K562 (cell line): ENCODE measurements around the gene TMEM207. TPM values are rescaled to one million over a fixed set of nuclear protein-coding genes. Genes with fewer than 3 reads are reported as not detected.

Experiments used
- ATAC-seq: fragments of 200-7000 bp; cut with Tn5 transposase; 3 replicates; pipeline ENCODE4 v1.9.1; 2020; ENCODE audit warnings: moderate library complexity
- BruUV-seq: library from RNA; stranded (reverse); fragments of 400-500 nt; replicated peaks from 2 replicates; lab custom pipeline; 2021; lab: Mats Ljungman, UMichigan
- CTCF ChIA-PET: fragments of 300-600 bp; formaldehyde crosslinking; extraction: SDS; loops from one replicate; lab custom pipeline; 2021; ENCODE audit warnings: low intra/inter-chr PET ratio; lab: Yijun Ruan, JAX
- POLR2A ChIA-PET: fragments of 300-600, 350-650 bp; sonication (Branson Sonifier 250); formaldehyde crosslinking; extraction: SDS; loops from one replicate; lab custom pipeline; 2021; ENCODE audit warnings: antibody characterized with exemption, inconsistent platforms; lab: Yijun Ruan, JAX
- DNase-seq, 4 experiments: peaks; one replicate each; pipeline versions ENCODE4 v3.0.0 to v3.0.0-alpha.2; 2011 to 2018; ENCODE audit warnings: low spot score in 3 of 4, mixed read lengths in 3 of 4; ENCODE audit errors: extremely low read depth in 1 of 4
- FAIRE-seq: peaks from 2 replicates; lab custom pipeline; 2011; peaks lifted over from hg19 to GRCh38; lab: Jason Lieb, UNC
- H2AFZ ChIP-seq: 2 replicates; pipeline ENCODE4 v1.6.0; 2011; ENCODE audit warnings: low read depth, low read length, control low read depth, inconsistent platforms
- H3K27ac ChIP-seq: fragments of 200-600 bp; 3 replicates; pipeline ENCODE4 v1.8.0; 2011; ENCODE audit warnings: low read depth, mild to moderate bottlenecking, control low read depth, inconsistent platforms, low read length, moderate library complexity, mixed read lengths; ENCODE audit errors: extremely low read depth
- H3K27me3 ChIP-seq, 2 experiments: fragments of 300-600 bp in 1 of 2; 2 replicates in 1 of 2; 3 replicates in 1 of 2; pipeline versions ENCODE4 v1.6.0 to v1.8.0; 2011; ENCODE audit warnings: inconsistent platforms in 2 of 2, low read length in 2 of 2, mild to moderate bottlenecking in 1 of 2, mixed read lengths in 1 of 2, moderate library complexity in 1 of 2; ENCODE audit not compliant: control insufficient read depth in 2 of 2, insufficient read depth in 2 of 2
- H3K36me3 ChIP-seq: fragments of 300-600 bp; 3 replicates; pipeline ENCODE4 v1.8.0; 2011; ENCODE audit warnings: mild to moderate bottlenecking, low read length, inconsistent platforms; ENCODE audit not compliant: control insufficient read depth, insufficient read depth
- H3K4me1 ChIP-seq, 2 experiments: fragments of 200-600 bp in 1 of 2; replicated peaks in 1 of 2; 2 replicates in 1 of 2; 3 replicates in 1 of 2; pipeline versions ENCODE4 v1.5.1 to v1.8.0; 2011; ENCODE audit warnings: inconsistent platforms in 2 of 2, low read length in 2 of 2, mild to moderate bottlenecking in 1 of 2, mixed read lengths in 1 of 2, moderate library complexity in 1 of 2; ENCODE audit not compliant: control insufficient read depth in 2 of 2, insufficient read depth in 2 of 2
- H3K4me2 ChIP-seq: 2 replicates; pipeline ENCODE4 v1.6.1; 2011; ENCODE audit warnings: low read length, control low read depth, inconsistent platforms, mixed read lengths; ENCODE audit not compliant: insufficient read depth
- H3K4me3 ChIP-seq: fragments of 200-600 bp; sonication (generic), shearing (Covaris generic); 2 replicates; pipeline ENCODE4 v1.5.1; 2016; ENCODE audit warnings: control low read depth, inconsistent platforms
- H3K79me2 ChIP-seq: fragments of 200-600 bp; 3 replicates; pipeline ENCODE4 v1.8.0; 2011; ENCODE audit warnings: low read length, inconsistent platforms; ENCODE audit not compliant: control insufficient read depth, insufficient read depth
- H3K9ac ChIP-seq, 2 experiments: 2 replicates each; pipeline versions ENCODE4 v1.6.0 to v1.6.1; 2011; ENCODE audit warnings: low read depth in 2 of 2, low read length in 2 of 2, control low read depth in 1 of 2, inconsistent platforms in 1 of 2, mild to moderate bottlenecking in 1 of 2, mixed read lengths in 1 of 2; ENCODE audit not compliant: insufficient read depth in 1 of 2
- H3K9me1 ChIP-seq: one replicate; pipeline ENCODE4 v1.6.0; 2011; ENCODE audit warnings: inconsistent platforms, mild to moderate bottlenecking, low read length, moderate library complexity; ENCODE audit not compliant: control insufficient read depth, insufficient read depth
- H3K9me3 ChIP-seq: replicated peaks from 2 replicates; pipeline ENCODE4 v1.5.1; 2011; ENCODE audit warnings: low read depth, low read length, inconsistent platforms; ENCODE audit not compliant: control insufficient read depth, insufficient read depth
- H4K20me1 ChIP-seq: replicated peaks from 2 replicates; pipeline ENCODE4 v1.6.1; 2011; ENCODE audit warnings: low read length, inconsistent platforms, mixed read lengths; ENCODE audit not compliant: control insufficient read depth, insufficient read depth
- DNMT1 ChIP-seq: fragments of 450-650 bp; IDR thresholded peaks from 2 replicates; pipeline ENCODE4 v1.6.1; 2016; ENCODE audit warnings: antibody characterized with exemption, mild to moderate bottlenecking
- KLF13 ChIP-seq: fragments of 450-650 bp; IDR thresholded peaks from 2 replicates; pipeline ENCODE4 v1.6.1; 2016; ENCODE audit warnings: missing genetic modification characterization, low read depth, mild to moderate bottlenecking, missing compliant biosample characterization, moderate library complexity, borderline replicate concordance
- NCOA1 ChIP-seq: fragments of 450-650 bp; IDR thresholded peaks from 2 replicates; pipeline ENCODE4 v1.6.1; 2016; ENCODE audit warnings: low read depth
- NCOR1 ChIP-seq: fragments of 450-650 bp; IDR thresholded peaks from 2 replicates; pipeline ENCODE4 v1.6.1; 2016; ENCODE audit warnings: mild to moderate bottlenecking, moderate library complexity
- RBM14 ChIP-seq: fragments of 200-400 bp; formaldehyde crosslinking; IDR thresholded peaks from 2 replicates; pipeline ENCODE4 v1.6.1; 2018; ENCODE audit warnings: low read depth, mild to moderate bottlenecking, low read length, moderate library complexity, borderline replicate concordance; ENCODE audit not compliant: insufficient read depth
- TOE1 ChIP-seq, 2 experiments: fragments of 450-650 bp in 1 of 2; sonication (generic) in 1 of 2; formaldehyde crosslinking in 1 of 2; IDR thresholded peaks; 2 replicates each; pipeline versions ENCODE4 v1.7.1 to v1.8.0; 2016 to 2022; ENCODE audit warnings: borderline replicate concordance in 2 of 2, mild to moderate bottlenecking in 2 of 2, antibody characterized with exemption in 1 of 2, inconsistent platforms in 1 of 2, low read depth in 1 of 2, missing genetic modification reagents in 1 of 2, moderate library complexity in 1 of 2
- TRIM24 ChIP-seq, 2 experiments: fragments of 450-650 bp; IDR thresholded peaks; 2 replicates each; pipeline ENCODE4 v1.6.1; 2016
- TRIM28 ChIP-seq: fragments of 450-650 bp; IDR thresholded peaks from 2 replicates; pipeline ENCODE4 v1.6.1; 2017
- ZNF134 ChIP-seq: fragments of 250-450 bp; sonication (Bioruptor Pico); conservative IDR thresholded peaks from 2 replicates; pipeline ENCODE4 v1.4.0; 2020
- ZNF174 ChIP-seq: fragments of 250-450 bp; sonication (Bioruptor Pico); IDR thresholded peaks from 2 replicates; pipeline ENCODE4 v1.4.0; 2020; ENCODE audit warnings: mild to moderate bottlenecking
- ZNF24 ChIP-seq: fragments of 450-650 bp; IDR thresholded peaks from 2 replicates; pipeline ENCODE4 v1.6.1; 2016
- ZNF263 ChIP-seq: sonication (generic); formaldehyde crosslinking; IDR thresholded peaks from 2 replicates; pipeline ENCODE4 v1.8.0; 2022; ENCODE audit warnings: mild to moderate bottlenecking, missing genetic modification reagents, borderline replicate concordance
- ZNF57 ChIP-seq: fragments of 450-650 bp; formaldehyde crosslinking; IDR thresholded peaks from 2 replicates; pipeline ENCODE4 v1.4.0; 2020; ENCODE audit warnings: mild to moderate bottlenecking, moderate library complexity
- ZNF695 ChIP-seq: fragments of 450-650 bp; formaldehyde crosslinking; IDR thresholded peaks from 2 replicates; pipeline ENCODE4 v1.4.0; 2020; ENCODE audit warnings: mild to moderate bottlenecking, moderate library complexity
- ZNF76 ChIP-seq: fragments of 250-450 bp; sonication (Bioruptor Pico); IDR thresholded peaks from 2 replicates; pipeline ENCODE4 v1.4.0; 2020; ENCODE audit warnings: mild to moderate bottlenecking, moderate library complexity, borderline replicate concordance
- ZNF764 ChIP-seq: fragments of 250-450 bp; sonication (Bioruptor Pico); IDR thresholded peaks from 2 replicates; pipeline ENCODE4 v1.4.0; 2020; ENCODE audit warnings: low read depth, mild to moderate bottlenecking, moderate library complexity
- whole genome bisulfite sequencing: fragments of 100-300 bp; shearing (Covaris generic); methylation state at CpG from one replicate; pipeline ENCODE4 v1.1.6; 2016; ENCODE audit warnings: low coverage, mixed read lengths; ENCODE audit not compliant: insufficient coverage; ENCODE audit errors: missing lambda C conversion rate; 5-methylcytosine and 5-hydroxymethylcytosine counted together
- in situ Hi-C: fragments of 300-500 bp; cut with MboI; formaldehyde crosslinking; loops from 4 replicates; pipeline ENCODE4 v1.15.0; 2018; ENCODE audit warnings: inconsistent platforms, mixed read lengths
- intact Hi-C: fragments of 100-400 bp; cut with micrococcal nuclease; formaldehyde crosslinking; loops from 2 replicates; pipeline ENCODE4 v1.14.2; 2022
- polyA plus RNA-seq, 8 experiments: library from polyadenylated mRNA; depleted of rRNA in 4 of 8; stranded (reverse) in 5 of 8; unstranded in 3 of 8; fragments of >200 nt; fragmentation: Nextera tagmentation in 2 of 8; fragmentation: Illumina TruSeq in 1 of 8; extraction: Ambion mirVana in 2 of 8; extraction: Trizol in 1 of 8; gene quantifications; 2 replicates each; pipeline versions ENCODE4 v1.2.1 to v1.2.3, GENCODE V29; 2011 to 2014; ENCODE audit warnings: inconsistent platforms in 1 of 8, missing spikeins in 1 of 8
- total RNA-seq, 7 experiments: library from RNA; depleted of rRNA in 6 of 7; stranded (reverse); fragments of >200 nt in 6 of 7; fragmentation: Illumina TruSeq in 2 of 7; extraction: Trizol in 2 of 7; gene quantifications; 2 replicates each; pipeline versions ENCODE4 v1.2.1 to v1.2.3, GENCODE V29; 2011 to 2021; ENCODE audit warnings: low replicate concordance in 1 of 7
- TF ChIP-seq, protein P1 (sequence below), 2 experiments: IDR thresholded peaks; 2 replicates each; pipeline ENCODE4 v1.6.1; 2012; ENCODE audit warnings: improper control_type of control experiment in 2 of 2, low read depth in 2 of 2, low read length in 2 of 2, borderline replicate concordance in 1 of 2
- TF ChIP-seq, protein P2 (sequence below): fragments of 450-650 bp; IDR thresholded peaks from 2 replicates; pipeline ENCODE4 v1.6.1; 2017; ENCODE audit warnings: mild to moderate bottlenecking, moderate library complexity
- TF ChIP-seq, protein P3 (sequence below): fragments of 450-650 bp; formaldehyde crosslinking; IDR thresholded peaks from 2 replicates; pipeline ENCODE4 v1.4.0; 2020; ENCODE audit warnings: mild to moderate bottlenecking

TMEM207 gene
- total and polyA plus RNA-seq, 9 of the 15 experiments (the other 6 are each of a cell fraction or from before 2014, with no cell fraction given) = 0.04 to 0.10 (median 0.04) TPM; not detected in 4

DNA sequence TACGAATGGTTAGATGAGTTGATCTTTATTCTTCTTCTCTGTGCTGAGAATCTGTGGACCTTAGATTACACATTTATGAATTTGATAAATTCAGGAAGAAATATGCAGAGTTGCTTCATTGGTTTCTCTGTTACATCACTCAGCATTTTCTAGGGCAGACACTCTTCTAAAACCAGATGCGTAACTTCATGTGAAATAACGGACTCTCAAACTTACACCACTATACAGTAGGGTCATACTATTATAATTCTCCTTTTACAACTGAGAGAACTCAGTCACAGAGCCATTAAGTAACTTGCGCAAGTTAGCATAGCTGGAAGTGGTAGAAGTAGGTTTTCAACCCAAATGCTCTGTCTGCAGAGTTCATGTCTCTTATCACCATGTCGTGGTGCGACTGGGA is 5.7 kb downstream of the TMEM207 start:
- WGBS = 6% methylated on average over 6 of the region's 6 CpGs
- Histone ChIP-seq H3K9ac (no peak overlapping the region), H3K9me3 (no peaks in the 10 kb centered on the region), H3K4me3 (no peak overlapping the region), H3K9me1 (no peaks in the 10 kb centered on the region), H3K79me2 (no peaks in the 10 kb centered on the region), H2AFZ (no peak overlapping the region), H3K36me3 (no peaks in the 10 kb centered on the region), H4K20me1 (no peaks in the 10 kb centered on the region), H3K4me1 (no peaks in the 10 kb centered on the region), H3K27me3 (no peaks in the 10 kb centered on the region), H3K4me2 (no peak overlapping the region), H3K27ac (no peak overlapping the region)
- DNase-seq (no peak), FAIRE-seq (no peak), ATAC-seq (no peak)
- no TSS peak for BruUV-seq
- intact Hi-C loops (no loop called here), in situ Hi-C loops (no loop called here)
- no peak for TF ChIP-seq ZNF134
- TF ChIP-seq ZNF76 = no peak
- TF ChIP-seq, protein P1, sequence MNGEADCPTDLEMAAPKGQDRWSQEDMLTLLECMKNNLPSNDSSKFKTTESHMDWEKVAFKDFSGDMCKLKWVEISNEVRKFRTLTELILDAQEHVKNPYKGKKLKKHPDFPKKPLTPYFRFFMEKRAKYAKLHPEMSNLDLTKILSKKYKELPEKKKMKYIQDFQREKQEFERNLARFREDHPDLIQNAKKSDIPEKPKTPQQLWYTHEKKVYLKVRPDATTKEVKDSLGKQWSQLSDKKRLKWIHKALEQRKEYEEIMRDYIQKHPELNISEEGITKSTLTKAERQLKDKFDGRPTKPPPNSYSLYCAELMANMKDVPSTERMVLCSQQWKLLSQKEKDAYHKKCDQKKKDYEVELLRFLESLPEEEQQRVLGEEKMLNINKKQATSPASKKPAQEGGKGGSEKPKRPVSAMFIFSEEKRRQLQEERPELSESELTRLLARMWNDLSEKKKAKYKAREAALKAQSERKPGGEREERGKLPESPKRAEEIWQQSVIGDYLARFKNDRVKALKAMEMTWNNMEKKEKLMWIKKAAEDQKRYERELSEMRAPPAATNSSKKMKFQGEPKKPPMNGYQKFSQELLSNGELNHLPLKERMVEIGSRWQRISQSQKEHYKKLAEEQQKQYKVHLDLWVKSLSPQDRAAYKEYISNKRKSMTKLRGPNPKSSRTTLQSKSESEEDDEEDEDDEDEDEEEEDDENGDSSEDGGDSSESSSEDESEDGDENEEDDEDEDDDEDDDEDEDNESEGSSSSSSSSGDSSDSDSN (IDR thresholded peaks at IDR 0.05; ENCODE audit: borderline replicate concordance in 1 of 2, low read depth in 2 of 2, low read length in 2 of 2) = no peak
- no peak for TF ChIP-seq ZNF263 (CRISPR knock-in tag)
- TF ChIP-seq, protein P2, sequence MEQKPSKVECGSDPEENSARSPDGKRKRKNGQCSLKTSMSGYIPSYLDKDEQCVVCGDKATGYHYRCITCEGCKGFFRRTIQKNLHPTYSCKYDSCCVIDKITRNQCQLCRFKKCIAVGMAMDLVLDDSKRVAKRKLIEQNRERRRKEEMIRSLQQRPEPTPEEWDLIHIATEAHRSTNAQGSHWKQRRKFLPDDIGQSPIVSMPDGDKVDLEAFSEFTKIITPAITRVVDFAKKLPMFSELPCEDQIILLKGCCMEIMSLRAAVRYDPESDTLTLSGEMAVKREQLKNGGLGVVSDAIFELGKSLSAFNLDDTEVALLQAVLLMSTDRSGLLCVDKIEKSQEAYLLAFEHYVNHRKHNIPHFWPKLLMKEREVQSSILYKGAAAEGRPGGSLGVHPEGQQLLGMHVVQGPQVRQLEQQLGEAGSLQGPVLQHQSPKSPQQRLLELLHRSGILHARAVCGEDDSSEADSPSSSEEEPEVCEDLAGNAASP = no peak
- TF ChIP-seq ZNF57 (CRISPR knock-in tag) = no peak
- no peak for TF ChIP-seq KLF13 (tag)
- no peak for TF ChIP-seq DNMT1
- no peak for TF ChIP-seq TRIM28
- no peak for TF ChIP-seq ZNF764 (CRISPR knock-in tag)
- TF ChIP-seq RBM14 = no peak
- TF ChIP-seq ZNF695 (CRISPR knock-in tag) = no peak
- TF ChIP-seq NCOR1 = no peak
- TF ChIP-seq NCOA1 = no peak
- no peak for TF ChIP-seq ZNF174 (CRISPR knock-in tag)
- TF ChIP-seq, protein P3, sequence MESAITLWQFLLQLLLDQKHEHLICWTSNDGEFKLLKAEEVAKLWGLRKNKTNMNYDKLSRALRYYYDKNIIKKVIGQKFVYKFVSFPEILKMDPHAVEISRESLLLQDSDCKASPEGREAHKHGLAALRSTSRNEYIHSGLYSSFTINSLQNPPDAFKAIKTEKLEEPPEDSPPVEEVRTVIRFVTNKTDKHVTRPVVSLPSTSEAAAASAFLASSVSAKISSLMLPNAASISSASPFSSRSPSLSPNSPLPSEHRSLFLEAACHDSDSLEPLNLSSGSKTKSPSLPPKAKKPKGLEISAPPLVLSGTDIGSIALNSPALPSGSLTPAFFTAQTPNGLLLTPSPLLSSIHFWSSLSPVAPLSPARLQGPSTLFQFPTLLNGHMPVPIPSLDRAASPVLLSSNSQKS (CRISPR knock-in tag) = no peak
- TF ChIP-seq TRIM24 (IDR thresholded peaks at IDR 0.05) = no peak
- TF ChIP-seq TOE1 (IDR thresholded peaks at IDR 0.05; ENCODE audit: borderline replicate concordance) = no peak
- TF ChIP-seq TOE1 (CRISPR knock-in tag; IDR thresholded peaks at IDR 0.05; ENCODE audit: borderline replicate concordance, low read depth) = no peak
- no peak for TF ChIP-seq ZNF24
- POLR2A ChIA-PET = no interaction called here
- CTCF ChIA-PET = no interaction called here
